SKM-1 treated with dmso at 0.1 percent for 144 hours (cell line): ENCODE data around the gene MACC1.

Experiments
- DNase-seq: peaks from one replicate; lab custom pipeline; 2025; ENCODE audit not compliant: unreplicated experiment; lab: John Stamatoyannopoulos, UW

MACC1 gene

DNA sequence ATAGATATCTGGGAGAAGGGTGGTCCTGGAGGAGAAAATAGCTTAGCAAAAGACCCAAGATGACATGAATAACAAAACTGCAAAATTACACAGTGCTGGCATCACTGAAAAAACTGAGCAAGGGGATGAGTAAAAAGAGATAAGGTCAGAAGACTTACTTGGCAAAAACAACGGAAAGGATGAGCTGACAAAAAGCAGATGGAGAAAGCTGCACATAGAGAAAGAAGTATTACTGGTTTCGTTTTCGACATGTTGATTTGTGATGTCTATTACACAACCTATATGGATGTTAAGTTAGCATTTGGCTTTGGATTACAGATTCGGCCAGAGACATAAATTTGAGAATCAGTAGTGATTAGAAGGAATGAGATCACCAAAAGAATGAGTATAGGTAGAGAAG lies 132.1 kb downstream of the MACC1 start:
- no peak for DNase-seq
